Breast epithelium (tissue), 4 donors: ENCODE results near the gene CRYZ. TPM values are rescaled to one million over a fixed set of nuclear protein-coding genes. Genes with fewer than 3 reads are reported as not detected.
"Not testable (repeated sequence)": the region's sequence is repeated elsewhere in the genome, so short reads cannot be mapped to it uniquely, and the experiment has no call there.

Source experiments
- DNase-seq, 2 donors: peaks; one replicate each; pipeline ENCODE4 v3.0.0-alpha.2; 2019; ENCODE audit warnings: low spot score in 2 of 2
- H3K27ac ChIP-seq, 2 donors: fragments of 200-600 bp; sonication (generic) in 1 of 2; one replicate each; pipeline ENCODE4 v1.5.1; 2016 to 2019; ENCODE audit warnings: mild to moderate bottlenecking in 1 of 2
- H3K27me3 ChIP-seq, 2 donors: fragments of 200-600 bp; sonication (generic) in 1 of 2; one replicate each; pipeline versions ENCODE4 v1.5.1 to v1.6.0; 2017 to 2019; ENCODE audit warnings: control low read depth in 1 of 2, mild to moderate bottlenecking in 1 of 2
- H3K36me3 ChIP-seq: fragments of 200-600 bp; one replicate; pipeline ENCODE4 v1.5.1; 2019
- H3K4me1 ChIP-seq, 2 donors: fragments of 200-600 bp; sonication (generic); one replicate each; pipeline ENCODE4 v1.5.1; 2016 to 2019; ENCODE audit warnings: control low read depth in 1 of 2
- H3K4me3 ChIP-seq, 3 donors: fragments of 200-600 bp; sonication (generic); 1 replicate in 2 of 3; 2 replicates in 1 of 3; pipeline ENCODE4 v1.5.1; 2016 to 2019; ENCODE audit warnings: mild to moderate bottlenecking in 3 of 3, moderate library complexity in 2 of 3
- H3K9me3 ChIP-seq, 2 donors: fragments of 200-600 bp; sonication (generic) in 1 of 2; one replicate each; pipeline ENCODE4 v1.5.1; 2016 to 2019; ENCODE audit warnings: control low read depth in 1 of 2
- POLR2A ChIP-seq: fragments of 450-650 bp; IDR thresholded peaks from one replicate; pipeline ENCODE4 v1.6.1; 2016; ENCODE audit warnings: antibody characterized with exemption, mild to moderate bottlenecking, moderate library complexity
- POLR2AphosphoS5 ChIP-seq, 3 donors: sonication (generic); formaldehyde crosslinking; IDR thresholded peaks; one replicate each; pipeline ENCODE4 v1.6.1; 2017; ENCODE audit warnings: antibody characterized with exemption in 3 of 3
- intact Hi-C: fragments of 100-400 bp; cut with DNase I; formaldehyde crosslinking; loops from one replicate; pipeline ENCODE4 v1.15.1; 2023; ENCODE audit warnings: low total_unique reads
- total RNA-seq, 3 donors: library from RNA; depleted of rRNA; stranded (reverse); fragments of >200 nt; gene quantifications; one replicate each; pipeline ENCODE4 v1.1.0, GENCODE V29; 2016
- TF ChIP-seq, protein P1 (sequence below), 3 donors: fragments of 450-650 bp; IDR thresholded peaks; one replicate each; pipeline ENCODE4 v1.5.1; 2016 to 2017; ENCODE audit warnings: antibody characterized with exemption in 3 of 3, mild to moderate bottlenecking in 3 of 3, moderate library complexity in 3 of 3

Gene CRYZ
- total RNA-seq, 3 donors from 2014 or later = 17.8 to 40.1 (median 38.0) TPM

DNA sequence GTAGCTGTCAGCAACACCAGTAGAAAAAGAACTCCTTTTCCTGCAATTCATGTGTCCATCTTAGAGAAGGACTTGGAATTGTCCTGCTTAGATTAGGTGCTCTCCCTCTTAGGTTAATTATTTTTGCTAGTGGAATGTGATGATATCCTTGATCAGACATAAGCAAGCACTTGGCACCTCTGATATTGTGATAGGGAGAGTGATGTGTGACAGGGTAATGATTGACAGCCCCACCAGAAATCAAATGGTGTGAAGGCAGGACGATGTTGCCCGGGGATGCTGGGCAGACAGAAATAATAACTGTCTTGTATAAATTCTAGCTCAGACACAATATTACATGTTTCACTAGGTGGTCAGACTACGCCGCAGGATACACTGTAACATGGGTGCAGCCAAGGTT lies 4.5 kb upstream of the CRYZ start:
- no peak for DNase-seq
- Histone ChIP-seq H3K4me1 (peaks cover 0 to 4% of the 10 kb centered on the region in 2 donors), H3K27me3 (no peaks in the 10 kb centered on the region), H3K36me3 (peaks cover 3% of the 10 kb centered on the region), H3K9me3 (no peaks in the 10 kb centered on the region), H3K4me3 (no peak overlapping the region), H3K27ac (no peak overlapping the region)
- TF ChIP-seq, protein P1, sequence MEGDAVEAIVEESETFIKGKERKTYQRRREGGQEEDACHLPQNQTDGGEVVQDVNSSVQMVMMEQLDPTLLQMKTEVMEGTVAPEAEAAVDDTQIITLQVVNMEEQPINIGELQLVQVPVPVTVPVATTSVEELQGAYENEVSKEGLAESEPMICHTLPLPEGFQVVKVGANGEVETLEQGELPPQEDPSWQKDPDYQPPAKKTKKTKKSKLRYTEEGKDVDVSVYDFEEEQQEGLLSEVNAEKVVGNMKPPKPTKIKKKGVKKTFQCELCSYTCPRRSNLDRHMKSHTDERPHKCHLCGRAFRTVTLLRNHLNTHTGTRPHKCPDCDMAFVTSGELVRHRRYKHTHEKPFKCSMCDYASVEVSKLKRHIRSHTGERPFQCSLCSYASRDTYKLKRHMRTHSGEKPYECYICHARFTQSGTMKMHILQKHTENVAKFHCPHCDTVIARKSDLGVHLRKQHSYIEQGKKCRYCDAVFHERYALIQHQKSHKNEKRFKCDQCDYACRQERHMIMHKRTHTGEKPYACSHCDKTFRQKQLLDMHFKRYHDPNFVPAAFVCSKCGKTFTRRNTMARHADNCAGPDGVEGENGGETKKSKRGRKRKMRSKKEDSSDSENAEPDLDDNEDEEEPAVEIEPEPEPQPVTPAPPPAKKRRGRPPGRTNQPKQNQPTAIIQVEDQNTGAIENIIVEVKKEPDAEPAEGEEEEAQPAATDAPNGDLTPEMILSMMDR (IDR thresholded peaks at IDR 0.05) = no peak
- TF ChIP-seq POLR2A (no peak), POLR2AphosphoS5 (IDR thresholded peaks at IDR 0.05) (no peak)
- intact Hi-C loops = no loop called here

DNA sequence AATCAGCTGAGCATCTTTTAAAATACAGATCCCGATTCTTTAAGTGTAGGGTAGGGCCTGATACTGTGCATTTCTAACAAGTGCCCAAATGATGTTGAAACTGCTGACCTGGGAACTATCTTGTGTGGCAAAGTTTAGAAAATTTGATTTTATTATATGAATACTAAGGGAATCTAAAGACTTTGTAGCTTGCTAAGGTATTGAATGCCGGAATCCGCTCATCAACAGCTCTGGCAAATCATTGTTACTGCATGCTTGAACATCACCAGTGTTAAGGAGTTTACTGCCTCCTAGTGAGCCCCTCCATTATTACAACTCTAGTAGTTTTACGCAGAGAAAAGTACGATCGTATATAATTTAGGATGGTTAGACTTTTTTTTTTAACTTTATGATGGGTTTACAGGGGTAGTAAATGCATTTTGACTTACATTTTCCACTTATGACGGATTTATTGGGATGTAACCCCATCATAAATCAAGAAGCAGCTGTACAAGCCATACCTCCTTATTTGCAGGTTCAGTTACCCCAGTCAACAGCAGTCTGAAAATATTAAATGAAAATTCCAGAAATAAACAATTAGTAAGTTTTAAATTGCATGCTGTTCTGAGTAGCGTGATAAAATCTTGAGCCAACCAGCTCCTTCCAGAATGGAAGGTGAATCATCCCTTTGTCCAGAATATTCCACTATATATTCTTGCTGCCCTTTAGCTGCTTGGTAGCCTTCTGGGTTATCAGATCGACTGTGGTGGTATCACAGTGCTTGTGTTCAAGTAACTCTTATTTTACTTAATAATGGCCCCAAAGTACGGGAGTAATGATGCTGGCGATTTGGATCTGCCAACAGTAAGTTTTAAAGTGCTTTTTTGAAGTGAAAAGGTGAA lies 994 bp upstream of the CRYZ start:
- Histone ChIP-seq H3K27ac (peak overlapping the region; percentile 85 to 93), H3K4me1 (peaks cover 0 to 4% of the 10 kb centered on the region in 2 donors), H3K27me3 (no peaks in the 10 kb centered on the region), H3K9me3 (no peaks in the 10 kb centered on the region), H3K36me3 (peaks cover 3% of the 10 kb centered on the region), H3K4me3 (peak overlapping the region; percentile 56 to 93 (median 79))
- no peak for DNase-seq
- TF ChIP-seq POLR2A (no peak), POLR2AphosphoS5 (IDR thresholded peaks at IDR 0.05) (no peak)
- TF ChIP-seq, protein P1 (IDR thresholded peaks at IDR 0.05) = peak in 2 of 3 donors; percentile 40
- intact Hi-C loops = no loop called here

DNA sequence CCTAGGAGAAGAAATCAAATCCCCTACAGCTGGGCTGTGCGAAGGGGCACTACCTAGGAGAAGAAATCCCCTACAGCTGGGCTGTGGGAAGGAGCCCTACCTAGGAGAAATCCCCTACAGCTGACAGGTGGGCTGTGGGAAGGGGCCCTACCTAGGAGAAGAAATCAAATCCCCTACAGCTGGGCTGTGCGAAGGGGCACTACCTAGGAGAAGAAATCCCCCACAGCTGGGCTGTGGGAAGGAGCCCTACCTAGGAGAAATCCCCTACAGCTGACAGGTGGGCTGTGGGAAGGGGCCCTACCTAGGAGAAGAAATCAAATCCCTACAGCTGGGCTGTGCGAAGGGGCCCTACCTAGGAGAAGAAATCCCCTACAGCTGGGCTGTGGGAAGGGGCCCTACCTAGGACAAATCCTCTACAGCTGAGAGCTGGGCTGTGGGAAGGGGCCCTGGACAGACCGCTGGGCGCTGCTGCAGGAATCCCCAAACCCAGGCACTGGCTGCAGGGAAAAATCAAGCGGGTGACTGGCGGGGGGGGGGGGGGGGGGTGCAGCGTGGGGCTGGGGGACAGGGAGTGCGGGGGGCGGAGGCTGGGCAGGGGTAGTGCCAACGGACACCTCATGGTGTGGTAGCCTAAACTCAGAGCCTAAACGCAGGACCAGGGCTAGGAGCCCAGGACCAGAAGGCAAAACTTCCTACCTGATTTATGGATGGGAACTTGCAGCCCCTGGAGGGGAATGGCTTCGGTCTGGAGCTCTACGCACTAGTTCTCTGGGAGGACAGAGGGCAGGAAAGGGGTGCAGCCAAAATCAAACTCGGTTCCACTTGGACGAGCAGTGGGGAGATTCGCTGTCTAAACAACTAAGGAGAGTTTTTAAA lies 541 bp downstream of the CRYZ start:
- H3K4me1 ChIP-seq, intact Hi-C loops, H3K9me3 ChIP-seq, H3K27me3 ChIP-seq, DNase-seq, H3K36me3 ChIP-seq: not testable (repeated sequence)
- peak overlapping the region; percentile 56 to 93 (median 79) for H3K4me3 ChIP-seq
- peak overlapping the region; percentile 85 to 93 for H3K27ac ChIP-seq

DNA sequence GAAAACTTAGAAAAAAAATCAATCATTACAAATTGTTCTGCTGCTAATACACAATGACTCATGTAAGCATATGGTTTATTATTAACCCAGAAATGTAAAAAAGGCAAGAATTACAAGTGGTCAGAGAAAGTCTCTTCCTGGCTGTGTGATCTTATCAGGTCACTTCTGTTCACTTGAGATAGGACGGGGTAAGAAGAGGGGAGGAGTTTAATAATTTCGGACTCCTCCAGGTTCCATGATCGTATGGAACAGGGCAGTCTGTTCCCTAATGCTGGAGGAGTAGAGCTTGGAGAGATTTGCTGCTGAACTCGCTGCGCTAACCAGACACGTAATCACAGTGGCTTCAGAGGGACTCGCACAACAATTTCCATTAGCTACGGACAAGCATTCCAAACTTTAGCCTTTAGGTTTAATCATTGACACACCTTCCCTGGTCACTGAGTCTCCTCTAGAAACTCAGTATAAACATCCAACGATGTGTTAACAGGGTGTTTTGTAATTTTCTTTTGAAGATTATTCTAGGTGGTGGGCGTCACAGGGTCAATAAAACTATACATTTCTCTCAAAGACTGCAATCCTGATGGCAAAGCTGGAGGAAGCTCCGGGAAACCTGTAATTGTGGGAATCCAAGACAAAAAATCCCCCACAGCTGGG lies 1.3 kb downstream of the CRYZ start:
- H3K4me1 ChIP-seq = peaks cover 0 to 4% of the 10 kb centered on the region in 2 donors
- intact Hi-C loops = no loop called here
- no peaks in the 10 kb centered on the region for H3K27me3 ChIP-seq
- peak overlapping the region in 2 of 3 donors; percentile 79 to 93 for H3K4me3 ChIP-seq
- H3K9me3 ChIP-seq = no peaks in the 10 kb centered on the region
- H3K27ac ChIP-seq = no peak overlapping the region
- no peak for DNase-seq
- TF ChIP-seq POLR2AphosphoS5 (IDR thresholded peaks at IDR 0.05) (no peak), POLR2A (no peak)
- TF ChIP-seq, protein P1 (IDR thresholded peaks at IDR 0.05) = no peak
- H3K36me3 ChIP-seq = no peaks in the 10 kb centered on the region

DNA sequence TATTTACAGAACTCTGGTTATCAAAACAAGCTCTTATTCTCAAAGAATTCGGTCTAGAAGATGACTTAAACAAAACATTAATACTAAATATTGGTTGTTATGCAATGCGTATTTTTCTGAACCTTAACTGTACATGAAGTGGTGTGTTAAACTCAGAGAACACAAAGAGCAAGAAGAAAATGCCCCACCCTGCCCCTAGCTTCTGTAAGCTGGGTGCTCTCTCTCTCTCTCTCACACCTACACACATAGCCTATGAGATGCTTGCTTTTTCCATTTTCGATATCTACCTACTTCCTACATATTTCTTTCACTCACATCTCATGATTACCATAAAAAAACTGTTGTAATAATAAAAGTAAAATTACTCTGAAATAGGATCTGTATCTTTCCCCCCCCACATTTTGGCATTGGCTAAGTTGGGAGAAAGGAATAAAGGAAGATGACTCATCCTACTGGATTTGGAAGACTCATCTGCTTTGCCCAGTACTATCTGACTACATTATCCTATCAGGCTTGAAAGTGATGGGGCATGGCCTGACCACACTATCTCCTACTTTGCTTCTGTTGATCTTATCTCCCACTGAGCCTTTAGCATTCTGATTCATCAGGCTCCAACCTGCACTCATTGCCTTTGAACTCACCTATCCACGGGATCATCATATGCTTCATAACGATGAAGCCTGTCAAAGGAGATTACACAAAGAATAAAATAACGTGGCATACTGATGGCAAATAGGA lies 2.9 kb downstream of the CRYZ start:
- no peak overlapping the region for H3K4me3 ChIP-seq
- H3K36me3 ChIP-seq = no peaks in the 10 kb centered on the region
- H3K27me3 ChIP-seq = no peaks in the 10 kb centered on the region
- intact Hi-C loops = no loop called here
- H3K27ac ChIP-seq = no peak overlapping the region
- no peak for DNase-seq
- H3K4me1 ChIP-seq = peaks cover 0 to 4% of the 10 kb centered on the region in 2 donors
- TF ChIP-seq, protein P1 (IDR thresholded peaks at IDR 0.05) = no peak
- TF ChIP-seq POLR2AphosphoS5 (IDR thresholded peaks at IDR 0.05) = no peak
- no peak for TF ChIP-seq POLR2A
- H3K9me3 ChIP-seq = peaks cover 0 to 5% of the 10 kb centered on the region in 2 donors
